Measurements from ENCODE around the gene CD68. TPM values are rescaled to one million over a fixed set of nuclear protein-coding genes. Genes with fewer than 3 reads are reported as not detected.

The CD68 gene
- total RNA-seq, 1 donor, result 9.1 TPM

DNA sequence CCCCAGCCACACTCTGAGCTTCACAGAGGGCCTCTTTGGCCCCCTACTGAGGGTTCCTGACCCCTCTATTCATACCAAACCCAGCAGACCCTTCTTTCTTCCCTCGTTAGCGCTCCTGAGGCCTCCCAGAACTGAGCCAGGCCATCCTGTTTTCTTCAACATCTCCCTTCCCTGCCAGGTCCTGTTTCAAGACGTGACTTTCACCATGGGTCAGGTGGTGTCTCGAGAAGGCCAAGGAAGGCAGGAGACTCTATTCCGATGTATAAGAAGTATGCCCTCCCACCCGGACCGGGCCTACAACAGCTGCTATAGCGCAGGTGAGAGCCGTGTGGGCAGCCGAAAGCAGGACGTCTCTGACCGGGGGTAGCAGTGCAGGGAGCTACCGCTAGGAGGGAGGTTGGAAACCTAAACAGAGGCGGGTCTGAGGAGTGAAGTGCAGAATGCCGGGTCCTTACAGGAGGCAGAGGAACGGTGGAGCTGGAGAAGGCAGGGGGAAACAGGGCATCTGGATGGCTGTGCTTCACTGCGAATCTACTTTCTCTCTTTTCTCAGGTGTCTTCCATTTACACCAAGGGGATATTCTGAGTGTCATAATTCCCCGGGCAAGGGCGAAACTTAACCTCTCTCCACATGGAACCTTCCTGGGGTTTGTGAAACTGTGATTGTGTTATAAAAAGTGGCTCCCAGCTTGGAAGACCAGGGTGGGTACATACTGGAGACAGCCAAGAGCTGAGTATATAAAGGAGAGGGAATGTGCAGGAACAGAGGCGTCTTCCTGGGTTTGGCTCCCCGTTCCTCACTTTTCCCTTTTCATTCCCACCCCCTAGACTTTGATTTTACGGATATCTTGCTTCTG lies 19.0 kb upstream of the CD68 start:
- DNase-seq (ENCODE audit: low read depth), result peak; percentile 45
- H3K4me3 ChIP-seq (ENCODE audit: low read depth, low read length), result peak overlapping the region; percentile 84
- TF ChIP-seq CTCF (IDR thresholded peaks at IDR 0.05; ENCODE audit: insufficient read depth, low read depth, low read length), result peak; percentile 70

- peak; percentile 78 for DNase-seq (ENCODE audit: low read depth)
- H3K4me3 ChIP-seq (ENCODE audit: low read depth, low read length), result peak overlapping the region; percentile 84
- TF ChIP-seq CTCF (IDR thresholded peaks at IDR 0.05; ENCODE audit: insufficient read depth, low read depth, low read length), result peak; percentile 70
These were observed 18.3 kb upstream of the CD68 start for GRCh38 chr17:7561028-7561575.

- H3K4me3 ChIP-seq (ENCODE audit: low read depth, low read length), result peak within 1 kb of the TSS; percentile 84
- peak; percentile 92 for DNase-seq (ENCODE audit: low read depth)
- no peak for TF ChIP-seq CTCF (IDR thresholded peaks at IDR 0.05; ENCODE audit: insufficient read depth, low read depth, low read length)
These were observed 17.7 kb upstream of the CD68 start, which contains the start of gene SENP3 for GRCh38 chr17:7561589-7562207. Gene SENP3, plus strand, starts transcription at chr17:7561919. Its CDS starts 1,158 bp downstream, at chr17:7563077.

- peak overlapping the region; percentile 84 for H3K4me3 ChIP-seq (ENCODE audit: low read depth, low read length)
- DNase-seq (ENCODE audit: low read depth), result no peak
- no peak for TF ChIP-seq CTCF (IDR thresholded peaks at IDR 0.05; ENCODE audit: insufficient read depth, low read depth, low read length)
These were observed 17.2 kb upstream of the CD68 start for GRCh38 chr17:7562208-7562605.

GRCh38 chr17:7563115-7563869 lies 16.1 kb upstream of the CD68 start:
- TF ChIP-seq CTCF (IDR thresholded peaks at IDR 0.05; ENCODE audit: insufficient read depth, low read depth, low read length), result no peak
- no peak for DNase-seq (ENCODE audit: low read depth)
- H3K4me3 ChIP-seq (ENCODE audit: low read depth, low read length), result peak overlapping the region; percentile 84

GRCh38 chr17:7569571-7569970 lies 9.9 kb upstream of the CD68 start:
- no peak for TF ChIP-seq CTCF (IDR thresholded peaks at IDR 0.05; ENCODE audit: insufficient read depth, low read depth, low read length)
- H3K4me3 ChIP-seq (ENCODE audit: low read depth, low read length), result no peak overlapping the region
- no peak for DNase-seq (ENCODE audit: low read depth)

Data from fibroblast of villous mesenchyme (primary cell).